IMR-90 (cell line): ENCODE results near the gene TRIP11. TPM values are rescaled to one million over a fixed set of nuclear protein-coding genes. Genes with fewer than 3 reads are reported as not detected.

Experiments
- ATAC-seq: fragments of 200-7000 bp; cut with Tn5 transposase; 2 replicates; pipeline ENCODE4 v1.9.1; 2020; ENCODE audit warnings: low read depth, mild to moderate bottlenecking, moderate library complexity
- BruUV-seq: library from RNA; stranded (reverse); fragments of 400-500 nt; replicated peaks from 2 replicates; lab custom pipeline; 2021; lab: Mats Ljungman, UMichigan
- CTCF ChIA-PET: fragments of 300-600 bp; formaldehyde crosslinking; extraction: SDS; loops from one replicate; lab custom pipeline; 2021; ENCODE audit warnings: antibody characterized with exemption; lab: Yijun Ruan, JAX
- POLR2A ChIA-PET: fragments of 300-600 bp; sonication (Branson Sonifier 250); formaldehyde crosslinking; loops from one replicate; lab custom pipeline; 2022; ENCODE audit warnings: antibody characterized with exemption; ENCODE audit not compliant: unreplicated experiment; lab: Charles Lee
- DNase-seq: peaks from one replicate; pipeline ENCODE4 v3.0.0; 2013
- H2AFZ ChIP-seq: replicated peaks from 2 replicates; pipeline ENCODE3; 2013; ENCODE audit warnings: low read length, mild to moderate bottlenecking; ENCODE audit not compliant: poor library complexity
- H2AK5ac ChIP-seq: 2 replicates; pipeline ENCODE4 v1.6.1; 2013; ENCODE audit warnings: low read depth, low read length, inconsistent platforms
- H2AK9ac ChIP-seq: replicated peaks from 2 replicates; pipeline ENCODE3; 2013; ENCODE audit warnings: mild to moderate bottlenecking, low read depth, low read length, moderate library complexity; ENCODE audit not compliant: poor library complexity
- H2BK120ac ChIP-seq: 2 replicates; pipeline ENCODE4 v1.6.1; 2013; ENCODE audit warnings: low read depth, low read length, inconsistent platforms
- H2BK15ac ChIP-seq: 3 replicates; pipeline ENCODE4 v1.6.1; 2013; ENCODE audit warnings: low read depth, low read length, inconsistent platforms
- H2BK20ac ChIP-seq: 2 replicates; pipeline ENCODE4 v1.6.1; 2013; ENCODE audit warnings: low read depth, mild to moderate bottlenecking, inconsistent platforms, low read length, moderate library complexity
- H2BK5ac ChIP-seq: 2 replicates; pipeline ENCODE4 v1.6.1; 2013; ENCODE audit warnings: mild to moderate bottlenecking, low read depth, low read length, inconsistent platforms; ENCODE audit not compliant: poor library complexity, severe bottlenecking
- H3K14ac ChIP-seq: replicated peaks from 2 replicates; pipeline ENCODE4 v1.6.1; 2013; ENCODE audit warnings: low read depth, low read length, inconsistent platforms
- H3K18ac ChIP-seq: 2 replicates; pipeline ENCODE4 v1.6.1; 2013; ENCODE audit warnings: low read depth, low read length, control low read depth
- H3K23ac ChIP-seq: 2 replicates; pipeline ENCODE4 v1.6.1; 2013; ENCODE audit warnings: low read depth, low read length, inconsistent platforms
- H3K27ac ChIP-seq: 2 replicates; pipeline ENCODE4 v1.5.1; 2013; ENCODE audit warnings: mild to moderate bottlenecking, control low read depth, low read length; ENCODE audit not compliant: insufficient read depth
- H3K27me3 ChIP-seq: 2 replicates; pipeline ENCODE4 v1.6.1; 2013; ENCODE audit warnings: low read length; ENCODE audit not compliant: control insufficient read depth, insufficient read depth
- H3K36me3 ChIP-seq: 2 replicates; pipeline ENCODE4 v1.6.1; 2013; ENCODE audit warnings: low read length, mixed read lengths; ENCODE audit not compliant: control insufficient read depth, insufficient read depth
- H3K4ac ChIP-seq: 2 replicates; pipeline ENCODE4 v1.6.1; 2013; ENCODE audit warnings: low read depth, low read length, inconsistent platforms
- H3K4me1 ChIP-seq: 2 replicates; pipeline ENCODE4 v1.6.1; 2013; ENCODE audit warnings: low read length, mixed read lengths; ENCODE audit not compliant: control insufficient read depth, insufficient read depth
- H3K4me2 ChIP-seq: 2 replicates; pipeline ENCODE4 v1.6.1; 2013; ENCODE audit warnings: low read depth, mild to moderate bottlenecking, control low read depth, low read length, moderate library complexity
- H3K4me3 ChIP-seq: 2 replicates; pipeline ENCODE4 v1.5.1; 2013; ENCODE audit warnings: low read depth, mild to moderate bottlenecking, control low read depth, low read length, moderate library complexity; ENCODE audit not compliant: insufficient read depth
- H3K56ac ChIP-seq: 2 replicates; pipeline ENCODE4 v1.6.1; 2013; ENCODE audit warnings: low read length, inconsistent platforms; ENCODE audit not compliant: insufficient read depth; ENCODE audit errors: extremely low read depth
- H3K79me1 ChIP-seq, 2 experiments: 2 replicates each; pipeline ENCODE4 v1.6.1; 2013; ENCODE audit warnings: low read length in 2 of 2, inconsistent platforms in 1 of 2, low read depth in 1 of 2
- H3K9ac ChIP-seq: 2 replicates; pipeline ENCODE4 v1.6.1; 2013; ENCODE audit warnings: low read depth, low read length, control low read depth
- H3K9me1 ChIP-seq: 2 replicates; pipeline ENCODE4 v1.6.1; 2013; ENCODE audit warnings: low read length, inconsistent platforms; ENCODE audit not compliant: insufficient read depth
- H3K9me3 ChIP-seq: 2 replicates; pipeline ENCODE4 v1.6.1; 2013; ENCODE audit warnings: low read length; ENCODE audit not compliant: control insufficient read depth, insufficient read depth
- H4K20me1 ChIP-seq: 2 replicates; pipeline ENCODE4 v1.6.1; 2013; ENCODE audit warnings: low read length, inconsistent platforms; ENCODE audit not compliant: insufficient read depth
- H4K5ac ChIP-seq: 2 replicates; pipeline ENCODE4 v1.6.1; 2013; ENCODE audit warnings: mild to moderate bottlenecking, low read depth, low read length, control low read depth
- H4K8ac ChIP-seq, 2 experiments: 2 replicates each; pipeline ENCODE4 v1.6.1; 2013; ENCODE audit warnings: low read depth in 2 of 2, low read length in 2 of 2, control low read depth in 1 of 2, inconsistent platforms in 1 of 2
- H4K91ac ChIP-seq: 2 replicates; pipeline ENCODE4 v1.6.1; 2013; ENCODE audit warnings: low read depth, low read length, inconsistent platforms; ENCODE audit not compliant: insufficient read depth
- BHLHE40 ChIP-seq: fragments of 150-350 bp; IDR thresholded peaks from 2 replicates; pipeline ENCODE4 v1.6.1; 2016; ENCODE audit warnings: mild to moderate bottlenecking, low read depth, low read length
- SMC3 ChIP-seq: fragments of 150-350 bp; IDR thresholded peaks from 2 replicates; pipeline ENCODE4 v1.6.1; 2016; ENCODE audit warnings: low read depth, mild to moderate bottlenecking, antibody characterized with exemption, low read length, moderate library complexity
- USF2 ChIP-seq: fragments of 150-350 bp; IDR thresholded peaks from 2 replicates; pipeline ENCODE4 v1.6.1; 2017; ENCODE audit warnings: mild to moderate bottlenecking, antibody characterized with exemption, low read length, low read depth
- WGBS, 2 experiments: methylation state at CpG; one replicate each; pipeline versions ENCODE4 v1.1.5 to v1.1.7; 2013; ENCODE audit warnings: missing lambda C conversion rate in 2 of 2; ENCODE audit not compliant: insufficient read length in 1 of 2; ENCODE audit errors: extremely low coverage in 2 of 2; 5-methylcytosine and 5-hydroxymethylcytosine counted together
- dilution Hi-C: fragments of 300-500 bp; cut with HindIII; formaldehyde crosslinking; loops from one replicate; pipeline ENCODE4 v1.14.3; 2018; ENCODE audit warnings: low sequenced_read_pairs; ENCODE audit not compliant: unreplicated experiment
- in situ Hi-C: fragments of 300-500 bp; cut with MboI; formaldehyde crosslinking; loops from 3 replicates; pipeline ENCODE4 v1.14.3; 2019; ENCODE audit warnings: low sequenced_read_pairs, inconsistent platforms, mixed read lengths
- intact Hi-C: fragments of 100-400 bp; cut with micrococcal nuclease; formaldehyde crosslinking; loops from 2 replicates; pipeline ENCODE4 v1.10.0; 2022
- polyA plus RNA-seq, 3 experiments: library from polyadenylated mRNA; depleted of rRNA; stranded (reverse); fragments of >200 nt; gene quantifications; 2 replicates each; pipeline ENCODE4 v1.2.3, GENCODE V29; 2012; ENCODE audit warnings: low replicate concordance in 1 of 3
- total RNA-seq: library from RNA; depleted of rRNA; stranded (reverse); fragments of >200 nt; gene quantifications from 2 replicates; pipeline ENCODE4 v1.2.3, GENCODE V29; 2012

Gene TRIP11
- total and polyA plus RNA-seq, 2 of the 4 experiments (the other 2 are of a cell fraction) = 6.8 to 83.5 TPM

- Histone ChIP-seq H3K4ac (no peak overlapping the region), H2AK5ac (no peak overlapping the region), H2AK9ac (no peak overlapping the region), H3K4me2 (no peak overlapping the region), H3K36me3 (peaks cover 21% of the 10 kb centered on the region), H3K27ac (no peak overlapping the region), H4K91ac (no peak overlapping the region), H2BK5ac (no peak overlapping the region), H2BK20ac (no peak overlapping the region), H4K20me1 (no peaks in the 10 kb centered on the region), H3K9me3 (no peaks in the 10 kb centered on the region), H3K18ac (no peak overlapping the region), H3K79me1 (peaks cover 6 to 12% of the 10 kb centered on the region in 2 experiments; a peak in 3 of 4 replicates), H3K9ac (no peak overlapping the region), H3K56ac (no peak overlapping the region), H2BK120ac (no peak overlapping the region), H4K8ac (no peak overlapping the region), H3K4me3 (no peak overlapping the region), H2BK15ac (no peak overlapping the region), H3K23ac (0 out of 2 replicates have a peak overlapping the region, but pooled peaks have one; percentile 16), H3K9me1 (no peaks in the 10 kb centered on the region), H4K5ac (no peak overlapping the region), H3K14ac (no peak overlapping the region), H3K27me3 (no peaks in the 10 kb centered on the region), H2AFZ (no peak overlapping the region), H3K4me1 (no peaks in the 10 kb centered on the region)
- POLR2A ChIA-PET = no interaction called here
- CTCF ChIA-PET = no interaction called here
- intact Hi-C loops = no loop called here
- no peak for TF ChIP-seq SMC3
- no peak for TF ChIP-seq USF2
- TF ChIP-seq BHLHE40 = no peak
- ATAC-seq = no peak
- in situ Hi-C loops = loop anchor here (25.0 kb wide), 1 partner anchor 523 kb away; no protein-coding TSS in a partner anchor
- no peak for DNase-seq
- 100% methylated on average over 1 of the region's 3 CpGs; no CpG with 5 or more reads in 1 of the 2 experiments for WGBS, 2 experiments
- BruUV-seq = no TSS peak
- dilution Hi-C loops = no loop called here
Measured at GRCh38 chr14:92010644-92011043, 29.2 kb downstream of the TRIP11 start.
